NCI-H1930 (cell line): ENCODE results near the gene EIF3L.

ENCODE experiments used
- DNase-seq, 2 experiments: peaks; one replicate each; lab custom pipeline; 2025; lab: John Stamatoyannopoulos, UW

The EIF3L gene

DNA sequence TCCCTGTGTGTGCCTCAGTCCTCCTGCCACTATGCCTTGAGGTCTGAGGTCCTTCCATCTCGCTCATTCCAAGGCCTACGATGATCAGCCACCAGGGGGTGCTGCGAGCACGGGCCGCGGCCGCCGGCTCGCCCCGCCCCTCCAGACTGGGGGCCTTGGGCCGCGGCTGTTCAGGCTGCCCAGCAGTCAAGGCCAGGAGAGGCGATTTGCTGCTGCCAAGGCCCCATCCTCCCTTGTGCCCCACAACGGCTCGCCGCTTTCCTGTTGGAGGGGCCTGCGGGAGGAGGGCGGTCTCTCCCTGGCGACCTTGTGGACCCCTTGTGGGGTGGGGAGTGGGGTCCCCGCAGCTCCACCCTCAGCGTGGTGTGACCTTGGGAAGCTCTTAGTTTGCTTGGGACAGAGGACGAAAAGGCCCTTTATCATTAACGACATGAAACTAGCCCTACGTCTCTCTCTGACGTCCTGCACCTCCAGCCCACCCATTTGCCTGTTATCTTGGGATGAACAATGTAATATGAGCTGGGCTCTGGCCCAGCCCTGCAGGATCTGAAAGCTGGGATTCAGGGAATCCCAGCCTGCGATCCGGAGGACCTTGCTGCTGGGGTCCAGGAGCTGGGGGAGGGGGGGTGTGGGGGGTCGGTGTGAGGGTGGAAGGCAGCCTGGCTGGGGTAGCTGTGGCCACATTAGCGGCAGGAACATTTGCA, 31.4 kb upstream of the EIF3L start:
- DNase-seq: peak; percentile 66 to 84

GRCh38 chr22:37818409-37819104, 30.7 kb upstream of the EIF3L start:
- peak in 1 of 2 experiments; percentile 68 for DNase-seq

- no peak for DNase-seq
Measured at GRCh38 chr22:37819105-37819433, 30.1 kb upstream of the EIF3L start.

DNA sequence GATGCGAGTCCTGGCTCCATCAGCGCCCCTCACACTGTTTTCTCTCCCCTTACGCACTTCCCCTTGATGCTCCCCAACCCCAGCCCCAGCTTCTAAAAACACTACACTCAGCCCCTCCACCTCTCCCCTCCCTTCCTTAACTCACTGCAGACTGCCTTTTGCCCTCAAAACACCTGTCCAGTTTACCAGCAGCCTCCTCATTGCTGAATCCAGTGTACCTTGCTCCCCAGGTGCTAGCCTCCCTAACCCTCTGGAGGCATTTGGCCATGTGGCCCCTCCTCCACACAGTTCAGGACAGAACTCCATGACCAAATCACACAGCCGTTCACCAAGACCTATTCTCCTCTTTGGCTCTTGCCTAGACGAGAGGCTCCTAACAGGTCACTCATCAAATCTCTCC, 28.9 kb upstream of the EIF3L start:
- no peak for DNase-seq

GRCh38 chr22:37822079-37822833, 27.0 kb upstream of the EIF3L start:
- peak in 1 of 2 experiments; percentile 7 for DNase-seq

DNA sequence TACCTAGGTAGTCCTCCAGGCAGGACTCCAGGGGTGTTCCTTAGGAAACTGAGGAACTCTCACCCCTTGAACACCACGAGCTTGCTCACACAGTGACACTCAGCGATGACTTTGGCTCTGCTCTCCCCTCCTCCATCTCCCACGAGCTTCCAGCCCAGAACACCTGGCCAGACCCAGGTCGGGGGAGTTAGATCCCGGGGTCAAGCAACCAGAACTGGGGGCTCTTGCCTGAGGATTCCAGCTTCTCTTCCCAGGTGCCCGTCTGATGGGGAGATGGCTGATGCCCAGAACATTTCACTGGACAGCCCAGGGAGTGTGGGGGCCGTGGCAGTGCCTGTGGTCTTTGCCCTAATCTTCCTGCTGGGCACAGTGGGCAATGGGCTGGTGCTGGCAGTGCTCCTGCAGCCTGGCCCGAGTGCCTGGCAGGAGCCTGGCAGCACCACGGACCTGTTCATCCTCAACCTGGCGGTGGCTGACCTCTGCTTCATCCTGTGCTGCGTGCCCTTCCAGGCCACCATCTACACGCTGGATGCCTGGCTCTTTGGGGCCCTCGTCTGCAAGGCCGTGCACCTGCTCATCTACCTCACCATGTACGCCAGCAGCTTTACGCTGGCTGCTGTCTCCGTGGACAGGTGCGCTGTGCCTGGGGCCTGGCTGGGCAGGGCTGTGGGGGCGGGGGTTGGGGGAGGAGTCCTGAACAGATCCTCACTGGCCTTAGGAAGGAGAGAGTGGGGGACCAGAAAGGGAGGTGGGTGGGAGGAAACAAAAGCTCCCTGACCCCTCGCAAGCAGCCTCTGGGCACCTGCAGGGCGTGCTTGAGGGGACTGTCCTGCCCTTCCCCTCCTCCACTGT, 25.9 kb upstream of the EIF3L start, which contains the start of gene GALR3:
Gene GALR3 (plus strand): TSS at position 249 of the 852 bp plus-strand sequence. CDS start 25 bp downstream, at position 274.
- no peak for DNase-seq

GRCh38 chr22:37824674-37825641, 24.3 kb upstream of the EIF3L start:
- DNase-seq: no peak

GRCh38 chr22:37827056-37827455, 22.2 kb upstream of the EIF3L start:
- DNase-seq: no peak

DNA sequence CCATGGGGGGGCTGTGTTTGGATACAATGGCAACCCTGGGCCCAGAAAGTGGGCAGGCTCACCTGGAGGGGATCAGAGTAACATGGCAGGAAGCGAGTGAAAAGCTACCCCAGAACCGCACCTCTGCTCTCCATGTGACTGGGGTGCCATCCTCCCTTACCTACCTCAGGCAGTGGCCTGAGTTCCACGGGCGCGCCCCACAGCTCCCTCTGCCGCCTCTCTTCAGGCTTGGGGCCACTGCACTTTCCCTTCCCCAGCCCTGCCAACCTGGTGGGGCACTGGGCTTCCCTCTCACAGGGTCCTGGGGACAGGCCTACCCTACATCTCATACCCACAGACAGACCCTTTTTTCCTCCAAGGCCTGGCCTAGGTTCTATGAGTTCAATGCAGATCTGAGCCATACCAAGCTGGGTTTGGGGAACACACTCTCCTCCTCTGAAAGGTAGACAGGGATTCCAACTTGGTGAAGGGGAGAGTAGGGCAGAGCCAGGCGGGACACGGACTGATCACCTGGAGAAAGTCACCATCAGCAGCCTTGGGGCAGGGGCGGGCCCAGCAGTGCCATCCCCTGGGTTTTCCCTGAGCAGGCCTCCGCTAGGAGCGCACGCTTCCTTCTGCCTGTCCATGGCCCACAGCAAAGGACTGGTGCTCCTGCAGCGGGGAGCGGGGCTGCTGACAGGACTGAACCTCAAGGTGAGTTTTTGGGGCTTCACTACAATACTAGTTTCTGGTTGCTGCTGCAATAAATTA, 19.0 kb upstream of the EIF3L start:
- no peak for DNase-seq

DNA sequence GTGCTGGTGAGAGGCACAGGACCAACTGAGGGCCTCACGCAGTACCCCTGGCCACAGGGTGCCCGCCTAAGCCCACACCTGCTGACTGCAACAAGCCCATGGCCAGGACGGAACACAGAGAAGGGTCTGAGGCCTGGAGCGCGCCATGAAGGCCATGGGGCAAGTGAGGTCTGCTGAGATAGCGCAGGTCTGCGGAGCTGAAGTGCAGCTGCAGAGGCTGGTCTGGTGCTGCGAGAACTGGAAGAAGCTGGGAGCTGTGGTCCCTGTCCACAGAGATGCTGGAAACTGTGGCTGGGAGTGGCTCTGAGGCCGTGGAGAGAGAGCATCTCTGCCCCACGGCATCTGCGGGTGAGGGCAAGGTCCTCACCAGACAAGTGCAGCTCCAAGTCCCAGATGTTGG, 17.7 kb upstream of the EIF3L start:
- no peak for DNase-seq

DNA sequence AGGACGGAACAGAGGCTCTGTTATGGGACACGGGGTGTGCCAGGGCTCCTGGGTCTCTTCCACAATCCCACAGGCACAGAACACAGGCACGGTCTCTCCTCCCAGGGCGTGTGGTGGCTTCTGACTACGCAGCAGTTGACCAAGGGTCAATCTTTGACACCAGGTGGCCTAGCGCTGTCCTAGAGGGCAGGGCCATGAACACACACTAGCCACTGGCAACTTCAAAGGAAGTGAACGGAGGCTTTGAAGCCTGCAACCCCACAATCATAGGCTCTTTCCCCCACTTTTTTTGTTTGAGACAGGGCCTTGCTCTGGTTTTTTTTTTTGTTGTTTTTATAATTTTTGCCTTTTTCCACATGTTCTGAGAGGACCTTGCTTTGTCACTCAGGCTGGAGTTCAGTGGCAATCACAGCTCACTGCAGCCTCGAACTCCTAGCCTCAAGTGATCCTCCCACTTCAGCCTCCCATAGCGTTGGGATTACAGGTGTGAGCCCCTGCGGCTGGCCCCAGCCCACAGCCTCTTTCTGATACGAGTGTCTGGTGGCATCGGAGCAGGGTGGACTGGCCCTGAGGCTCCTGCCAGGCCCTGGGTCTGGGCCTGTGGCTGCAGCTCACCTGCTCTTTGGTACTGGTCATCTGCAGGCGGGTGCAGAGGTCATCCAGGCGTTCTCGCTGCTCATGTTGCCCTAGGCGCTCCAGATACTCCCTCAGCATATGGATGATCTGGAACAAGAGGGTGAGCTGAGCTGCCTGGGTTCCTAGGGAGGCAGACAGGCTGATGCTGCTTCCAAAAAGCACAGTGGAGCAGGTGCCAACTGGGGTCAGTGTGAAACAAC, 17.0 kb upstream of the EIF3L start:
- DNase-seq: no peak

DNA sequence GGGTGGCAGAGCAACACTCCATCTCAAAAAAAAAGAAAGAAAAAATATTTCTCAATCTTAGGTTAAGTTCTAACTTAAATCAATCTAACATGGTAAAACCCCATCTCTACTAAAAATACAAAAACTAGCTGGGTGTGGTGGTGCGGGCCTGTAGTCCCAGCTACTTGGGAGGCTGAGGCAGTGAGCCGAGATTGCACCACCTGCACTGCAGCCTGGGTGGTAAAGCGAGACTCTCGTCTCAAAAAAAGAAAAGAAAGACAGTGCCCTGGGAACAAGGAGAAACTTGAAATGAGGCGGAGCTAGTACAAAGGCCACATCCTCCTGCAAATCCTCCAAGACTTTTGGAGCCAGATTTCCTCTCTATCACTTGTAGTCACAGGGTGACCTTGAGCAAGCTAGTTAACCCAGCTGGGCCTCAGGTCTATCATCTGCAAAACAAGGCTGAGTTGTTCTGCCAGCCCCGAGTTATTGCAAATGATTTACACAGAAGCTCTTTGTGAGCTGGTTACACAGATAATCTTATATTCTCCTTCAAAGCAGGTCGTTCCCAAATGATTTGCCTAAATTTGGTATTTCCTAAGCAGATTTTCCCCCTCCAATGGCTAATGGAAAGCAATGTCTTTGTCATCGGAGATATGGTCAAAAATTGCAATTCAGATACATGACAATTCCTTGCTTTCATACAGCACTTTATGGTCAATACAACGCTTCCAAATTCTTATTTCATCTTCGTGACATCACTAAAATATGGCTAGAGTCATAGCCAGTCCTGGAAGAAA, 7.0 kb upstream of the EIF3L start:
- no peak for DNase-seq

DNA sequence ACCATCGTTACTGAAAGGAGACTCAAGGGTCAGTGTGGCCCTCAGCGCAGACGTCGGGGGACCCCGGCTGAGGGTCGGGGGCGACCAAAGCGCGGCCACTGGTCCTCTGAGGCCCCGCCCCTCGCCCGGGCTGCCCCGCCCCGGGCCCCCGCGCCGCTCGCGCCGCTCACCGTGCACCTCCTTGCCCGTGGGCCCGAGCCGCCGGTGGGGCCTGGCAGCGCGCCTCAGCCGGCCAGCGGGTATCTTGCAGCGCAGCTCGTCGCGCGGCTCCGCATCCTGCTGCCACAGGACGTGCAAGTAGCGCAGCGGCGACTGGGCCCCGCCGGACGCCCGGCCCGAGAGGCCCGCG, 5.5 kb upstream of the EIF3L start:
- peak in 1 of 2 experiments; percentile 53 for DNase-seq

DNA sequence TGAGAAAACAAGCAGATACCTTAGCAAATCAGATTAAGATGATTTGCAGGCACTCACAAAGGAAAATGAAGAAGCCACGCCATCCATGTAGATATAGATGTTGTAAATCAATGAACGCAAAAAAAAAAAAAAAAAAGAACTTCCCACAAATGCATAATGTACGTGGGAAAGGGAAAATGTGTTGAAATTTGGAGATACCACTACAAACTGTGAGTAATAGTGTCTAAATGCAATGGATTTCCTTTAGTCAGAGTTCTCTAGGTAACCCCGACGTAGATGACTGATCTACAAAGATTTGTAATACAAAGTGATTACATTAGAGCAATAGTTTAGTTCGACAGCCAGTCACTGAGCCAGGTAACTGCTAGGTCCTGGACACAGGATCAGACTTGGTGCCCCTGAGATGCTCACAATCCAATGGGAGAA, 4.3 kb upstream of the EIF3L start:
- no peak for DNase-seq

GRCh38 chr22:37846433-37846832, 2.8 kb upstream of the EIF3L start:
- no peak for DNase-seq

DNA sequence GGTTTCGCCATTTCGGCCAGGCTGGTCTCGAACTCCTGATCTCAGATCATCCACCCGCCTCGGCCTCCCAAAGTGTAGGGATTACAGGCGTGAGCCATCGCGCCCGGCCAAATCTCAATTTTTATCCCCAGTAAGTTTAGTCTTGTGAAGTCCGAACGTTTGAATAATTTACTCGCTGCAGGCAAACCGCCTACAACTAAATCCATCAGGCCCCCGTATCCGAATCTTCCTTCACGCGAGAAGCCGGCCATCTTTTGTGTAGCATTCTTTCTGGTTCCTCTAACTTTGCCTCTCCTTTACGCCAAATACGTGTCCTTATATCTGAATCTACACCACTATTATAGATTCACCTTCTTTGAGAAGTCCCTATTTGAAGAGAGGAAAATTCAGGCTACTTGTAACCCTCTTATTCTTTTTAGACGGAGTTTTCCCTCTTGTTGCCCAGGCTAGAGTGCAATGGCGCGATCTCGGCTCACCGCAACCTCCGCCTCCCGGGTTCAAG, 581 bp upstream of the EIF3L start:
- no peak for DNase-seq

DNA sequence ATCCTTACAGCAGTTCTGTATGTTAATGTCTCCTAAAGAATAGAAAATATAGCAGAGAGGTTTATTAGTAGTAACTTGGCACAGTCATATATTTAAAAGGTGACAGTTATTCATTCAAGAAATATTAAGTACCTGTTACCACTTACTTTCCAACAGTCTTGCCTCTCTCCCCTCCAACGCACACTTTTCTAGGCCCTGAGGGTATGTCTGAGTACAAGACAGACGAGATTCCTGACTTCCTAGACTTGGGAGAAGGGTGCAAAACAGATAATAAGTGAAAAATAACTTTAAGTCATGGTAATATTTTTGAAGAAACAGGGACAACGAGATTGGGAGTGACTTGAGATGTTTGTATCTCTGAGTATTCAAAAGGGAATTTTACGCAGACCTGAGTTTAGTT, 1.6 kb downstream of the EIF3L start:
- DNase-seq: no peak

DNA sequence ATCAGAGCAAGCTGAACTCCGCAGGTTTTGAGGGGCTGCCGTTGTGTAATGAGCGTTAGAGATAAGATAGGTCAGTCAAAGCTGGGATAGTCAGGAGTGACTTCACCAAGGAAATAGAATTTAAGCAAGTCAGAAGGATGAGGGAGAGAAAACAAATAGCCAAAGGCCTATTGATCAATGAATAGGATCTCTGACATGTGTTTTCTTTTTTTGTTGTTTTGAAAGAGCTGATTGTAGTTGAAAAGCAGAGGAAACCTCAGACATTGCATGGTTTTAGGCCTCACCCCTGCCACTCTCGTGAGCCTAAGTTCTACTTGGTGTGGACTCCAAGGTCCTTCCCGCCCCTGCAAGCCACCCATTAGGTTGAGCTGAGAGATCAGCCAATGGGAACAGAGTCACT, 3.2 kb downstream of the EIF3L start:
- DNase-seq: no peak
